Psoas muscle (tissue), 8 donors: ENCODE measurements around the gene COL3A1. TPM values are rescaled to one million over a fixed set of nuclear protein-coding genes. Genes with fewer than 3 reads are reported as not detected.

Experiments
- ATAC-seq, 4 donors: fragments of 200-7000 bp; cut with Tn5 transposase; one replicate each; pipeline ENCODE4 v1.9.1; 2020; ENCODE audit warnings: moderate library complexity in 3 of 4, mild to moderate bottlenecking in 2 of 4
- DNase-seq, 2 donors: peaks; one replicate each; pipeline ENCODE4 v3.0.0-alpha.2; 2020
- H3K27ac ChIP-seq: fragments of 200-600 bp; one replicate; pipeline ENCODE4 v1.8.0; 2022
- H3K27me3 ChIP-seq, 3 donors: fragments of 200-600 bp in 1 of 3; one replicate each; pipeline versions ENCODE4 v1.6.1 to v1.8.0; 2013 to 2022; ENCODE audit warnings: low read length in 2 of 3, mild to moderate bottlenecking in 2 of 3, moderate library complexity in 1 of 3; ENCODE audit not compliant: insufficient read depth in 3 of 3
- H3K36me3 ChIP-seq, 2 donors: fragments of 200-600 bp in 1 of 2; one replicate each; pipeline versions ENCODE4 v1.6.1 to v1.8.0; 2013 to 2022; ENCODE audit warnings: low read depth in 1 of 2, mild to moderate bottlenecking in 1 of 2, moderate library complexity in 1 of 2; ENCODE audit not compliant: insufficient read depth in 1 of 2
- H3K4me1 ChIP-seq: fragments of 200-600 bp; one replicate; pipeline ENCODE4 v1.8.0; 2022
- H3K4me3 ChIP-seq: fragments of 200-600 bp; one replicate; pipeline ENCODE4 v1.8.0; 2022; ENCODE audit warnings: mild to moderate bottlenecking
- H3K9me3 ChIP-seq: fragments of 200-600 bp; one replicate; pipeline ENCODE4 v1.8.0; 2022
- WGBS, 3 donors: extraction: QIAGEN DNeasy Blood & Tissue Kit; methylation state at CpG; one replicate each; pipeline versions ENCODE4 v1.1.6 to v1.1.7; 2013; 5-methylcytosine and 5-hydroxymethylcytosine counted together
- intact Hi-C, 2 donors: fragments of 100-400 bp; cut with DNase I; formaldehyde crosslinking; loops; one replicate each; pipeline versions ENCODE4 v1.11.0 to v1.14.2; 2022
- long read RNA-seq, 2 donors: library from polyadenylated mRNA; unstranded; transcript quantifications; one replicate each; pipeline ENCODE4 v2.0.0, GENCODE V29; 2021
- polyA plus RNA-seq, 3 donors: library from polyadenylated mRNA; stranded (reverse); fragments of 200-250 nt; gene quantifications; one replicate each; pipeline ENCODE4 v1.2.3, GENCODE V29; 2013
- total RNA-seq, 4 donors: library from RNA; stranded (reverse); fragmentation: NEBNext Ultra II Directional in 2 of 4; extraction: Animal tissue kit (Norgen Biotek cat#: 25700) in 2 of 4; gene quantifications; one replicate each; pipeline versions ENCODE4 v1.2.1 to v1.2.4, GENCODE V29; 2021 to 2023
- TF ChIP-seq, protein P1 (sequence below): fragments of 200-600 bp; IDR thresholded peaks from one replicate; pipeline ENCODE4 v1.8.0; 2022; ENCODE audit warnings: antibody characterized with exemption
- donor health status: healthy with polysubstance abuse.
- donor health status: DM: no; HTN: no; CAD: no; lungs with moderate emphysema.
- donor health status: Bipolar disorder and iron deficiency.
- donor health status: healthy.
- donor health status: DM: yes; HTN: yes; CAD: no.
- donor health status: DM: no; HTN: no; CAD: no.
- donor health status: DM: no; HTN: no; CAD: no.
- donor health status: DM: yes; HTN: yes; CAD: no.

COL3A1 gene
- total RNA-seq (10 to 100 TPM; 17.9 to 73.1 (median 45.8) TPM), polyA plus RNA-seq (10 to 100 TPM in 2 of 3 donors, 1 to 10 TPM in 1; 9.4 to 29.0 (median 11.2) TPM)
- long read RNA-seq, donor 1, full-length matches to known transcripts = 206 of 245 reads
- long read RNA-seq, donor 1, partial matches to known transcripts = 24 of 245 reads
- long read RNA-seq, donor 1, other reads (novel, unspliced or antisense) = 15 of 245 reads
- long read RNA-seq, donor 2, full-length matches to known transcripts = 61 of 84 reads
- long read RNA-seq, donor 2, partial matches to known transcripts = 19 of 84 reads
- long read RNA-seq, donor 2, other reads (novel, unspliced or antisense) = 4 of 84 reads

DNA sequence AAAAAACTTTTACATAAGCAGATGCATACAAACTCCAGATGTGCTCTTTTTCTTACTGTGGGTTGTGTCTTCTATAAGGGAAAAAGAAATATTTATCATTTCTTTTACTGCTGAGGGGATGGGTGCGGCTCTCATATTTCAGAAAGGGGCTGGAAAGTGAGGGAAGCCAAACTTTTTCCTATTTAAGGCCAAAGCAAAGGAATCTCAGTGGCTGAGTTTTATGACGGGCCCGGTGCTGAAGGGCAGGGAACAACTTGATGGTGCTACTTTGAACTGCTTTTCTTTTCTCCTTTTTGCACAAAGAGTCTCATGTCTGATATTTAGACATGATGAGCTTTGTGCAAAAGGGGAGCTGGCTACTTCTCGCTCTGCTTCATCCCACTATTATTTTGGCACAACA, at the start of gene COL3A1:
TSS of gene COL3A1 (plus strand) at position 210 of the 400 bp plus-strand sequence. CDS start at position 327, 117 bp downstream.
- no peaks in the 10 kb centered on the region for H3K9me3 ChIP-seq
- DNase-seq = peak in 1 of 2 donors; percentile 50
- intact Hi-C loops = loop anchor here (10.0 kb wide), 3 partner anchors 189 to 789 kb away; no protein-coding TSS in a partner anchor
- WGBS, 3 donors = 16 to 35% (median 25%) methylated on average over 4 of the region's 4 CpGs
- no peaks in the 10 kb centered on the region for H3K4me1 ChIP-seq
- peak within 1 kb of the TSS; percentile 32 for H3K27ac ChIP-seq
- no peaks in the 10 kb centered on the region for H3K36me3 ChIP-seq
- peak in 1 of 4 donors; percentile 29 for ATAC-seq
- TF ChIP-seq, protein P1, sequence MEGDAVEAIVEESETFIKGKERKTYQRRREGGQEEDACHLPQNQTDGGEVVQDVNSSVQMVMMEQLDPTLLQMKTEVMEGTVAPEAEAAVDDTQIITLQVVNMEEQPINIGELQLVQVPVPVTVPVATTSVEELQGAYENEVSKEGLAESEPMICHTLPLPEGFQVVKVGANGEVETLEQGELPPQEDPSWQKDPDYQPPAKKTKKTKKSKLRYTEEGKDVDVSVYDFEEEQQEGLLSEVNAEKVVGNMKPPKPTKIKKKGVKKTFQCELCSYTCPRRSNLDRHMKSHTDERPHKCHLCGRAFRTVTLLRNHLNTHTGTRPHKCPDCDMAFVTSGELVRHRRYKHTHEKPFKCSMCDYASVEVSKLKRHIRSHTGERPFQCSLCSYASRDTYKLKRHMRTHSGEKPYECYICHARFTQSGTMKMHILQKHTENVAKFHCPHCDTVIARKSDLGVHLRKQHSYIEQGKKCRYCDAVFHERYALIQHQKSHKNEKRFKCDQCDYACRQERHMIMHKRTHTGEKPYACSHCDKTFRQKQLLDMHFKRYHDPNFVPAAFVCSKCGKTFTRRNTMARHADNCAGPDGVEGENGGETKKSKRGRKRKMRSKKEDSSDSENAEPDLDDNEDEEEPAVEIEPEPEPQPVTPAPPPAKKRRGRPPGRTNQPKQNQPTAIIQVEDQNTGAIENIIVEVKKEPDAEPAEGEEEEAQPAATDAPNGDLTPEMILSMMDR = no peak
- H3K27me3 ChIP-seq = no peaks in the 10 kb centered on the region
- H3K4me3 ChIP-seq = peak within 1 kb of the TSS; percentile 52

DNA sequence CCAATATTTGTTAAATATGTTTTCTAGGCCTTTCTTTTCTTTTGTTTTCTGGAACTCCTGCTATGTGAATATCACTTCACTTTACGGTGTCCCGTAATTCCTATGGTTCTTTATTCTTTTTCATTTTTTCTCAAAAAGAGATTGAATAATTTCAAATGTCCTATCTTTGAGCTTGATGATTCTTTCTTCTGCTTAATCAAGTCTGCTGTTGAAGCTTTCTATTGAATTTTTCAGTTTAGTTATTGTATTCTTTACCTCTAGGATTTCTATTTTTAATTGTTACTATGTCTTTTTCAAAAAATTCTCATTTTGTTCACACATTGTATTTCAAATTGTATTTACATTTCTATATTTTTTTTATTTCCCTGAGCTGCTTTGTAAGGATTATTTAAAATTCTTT, 45.5 kb upstream of the COL3A1 start:
- ATAC-seq (no peak), DNase-seq (no peak)
- no peaks in the 10 kb centered on the region for H3K27me3 ChIP-seq
- intact Hi-C loops = no loop called here
- TF ChIP-seq, protein P1 = no peak
- H3K36me3 ChIP-seq = no peaks in the 10 kb centered on the region
- no peaks in the 10 kb centered on the region for H3K4me1 ChIP-seq
- H3K9me3 ChIP-seq = peaks cover 9% of the 10 kb centered on the region
- H3K4me3 ChIP-seq = no peak overlapping the region
- H3K27ac ChIP-seq = no peak overlapping the region
- WGBS, 3 donors = 97 to 99% (median 98%) methylated on average over 2 of the region's 2 CpGs

DNA sequence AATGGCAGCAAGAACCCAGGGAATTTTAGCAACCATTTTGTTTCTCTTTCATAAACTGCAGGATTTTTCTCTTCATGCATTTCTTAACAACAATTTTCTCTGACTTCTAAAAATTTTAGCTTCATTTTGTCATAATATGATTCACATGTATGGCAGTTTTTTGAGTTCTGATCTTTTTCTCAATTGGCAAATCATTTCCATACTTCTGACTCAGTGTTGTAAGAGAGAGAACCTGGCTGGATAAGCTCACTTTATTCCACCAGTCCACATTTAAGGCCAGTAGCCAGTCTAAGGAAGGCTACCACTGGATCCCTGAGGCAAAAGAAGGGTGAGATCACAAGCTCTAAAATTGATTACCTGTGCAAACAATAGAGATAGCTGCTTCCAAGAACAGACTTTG, 42.8 kb upstream of the COL3A1 start:
- H3K27ac ChIP-seq = no peak overlapping the region

DNA sequence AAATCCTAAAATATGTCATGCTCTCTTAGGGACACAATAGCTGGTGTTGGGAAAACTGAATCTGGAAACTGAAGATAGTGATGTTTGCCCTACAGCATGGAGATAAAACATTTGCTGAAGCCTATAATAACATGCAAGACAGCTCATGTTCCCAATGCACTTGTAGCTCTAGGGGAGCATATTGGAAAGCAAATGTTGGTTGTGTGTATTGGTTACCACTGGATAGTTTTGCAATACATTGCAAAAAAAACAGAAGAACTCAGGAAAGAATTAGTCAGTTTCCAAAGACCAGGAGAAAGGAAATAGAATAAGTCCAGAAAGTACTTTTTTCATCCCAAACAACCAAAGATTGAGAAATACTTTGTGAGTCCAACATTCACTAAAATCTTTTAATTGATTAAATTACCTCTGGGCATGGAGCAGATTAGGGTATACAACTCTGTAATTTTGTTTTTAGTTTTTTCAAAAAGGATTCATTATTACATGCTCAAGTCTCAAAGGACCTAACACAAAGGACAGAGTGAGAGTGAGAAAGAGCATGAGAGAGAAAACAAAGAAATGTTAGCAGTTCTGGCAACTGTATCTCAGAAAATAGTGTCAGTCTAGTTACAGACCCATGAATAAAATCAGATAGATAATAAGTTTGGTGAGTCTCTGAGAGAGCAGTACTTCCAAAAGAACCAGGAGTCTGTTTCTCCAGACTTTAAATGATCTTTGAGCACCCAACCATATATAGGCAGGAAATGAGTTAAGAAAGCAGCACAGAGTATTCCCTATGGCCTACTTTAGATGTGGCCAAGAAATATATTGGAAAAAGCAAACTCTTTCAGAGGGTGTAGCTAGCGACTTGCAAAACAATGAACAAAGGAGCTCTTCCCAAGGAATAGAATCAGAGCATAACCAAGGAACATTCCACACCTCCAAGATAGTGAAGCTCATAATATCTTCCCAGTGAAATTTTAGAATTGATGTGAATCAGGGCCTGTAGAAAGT, 36.6 kb upstream of the COL3A1 start:
- no peaks in the 10 kb centered on the region for H3K36me3 ChIP-seq
- peak overlapping the region; percentile 5 for H3K27ac ChIP-seq
- no peaks in the 10 kb centered on the region for H3K9me3 ChIP-seq
- H3K27me3 ChIP-seq = no peaks in the 10 kb centered on the region
- ATAC-seq (peak in 2 of 4 donors; percentile 44 to 69), DNase-seq (no peak)
- no peaks in the 10 kb centered on the region for H3K4me1 ChIP-seq
- intact Hi-C loops = no loop called here
- H3K4me3 ChIP-seq = no peak overlapping the region
- WGBS, 3 donors = 56 to 59% (median 58%) methylated on average over 1 of the region's 1 CpG
- TF ChIP-seq, protein P1 = no peak

More for the DNA sequence above, 42.8 kb upstream of the COL3A1 start:
- TF ChIP-seq, protein P1 = no peak
- Histone ChIP-seq H3K27me3 (no peaks in the 10 kb centered on the region), H3K36me3 (no peaks in the 10 kb centered on the region), H3K4me3 (no peak overlapping the region), H3K4me1 (no peaks in the 10 kb centered on the region), H3K9me3 (peaks cover 9% of the 10 kb centered on the region)
- ATAC-seq (no peak), DNase-seq (no peak)
- intact Hi-C loops = no loop called here
